ENCODE results near the gene PIEZO2.

PIEZO2 gene

GRCh38 chr18:10775026-10775425 lies 374.3 kb downstream of the PIEZO2 start:
- DNase-seq, result no peak

- peak; percentile 53 for DNase-seq
Measured at GRCh38 chr18:10771053-10771709, 378.2 kb downstream of the PIEZO2 start.

GRCh38 chr18:10770264-10770663 lies 379.1 kb downstream of the PIEZO2 start:
- DNase-seq, result no peak

GRCh38 chr18:10768221-10768620 lies 381.1 kb downstream of the PIEZO2 start:
- no peak for DNase-seq

- no peak for DNase-seq
Measured at GRCh38 chr18:10767658-10768057, 381.7 kb downstream of the PIEZO2 start.

GRCh38 chr18:10760986-10761385 lies 388.4 kb downstream of the PIEZO2 start:
- DNase-seq, result no peak

GRCh38 chr18:10759241-10759640 lies 390.1 kb downstream of the PIEZO2 start:
- no peak for DNase-seq

GRCh38 chr18:10757946-10758345 lies 391.4 kb downstream of the PIEZO2 start:
- DNase-seq, result no peak

- DNase-seq, result no peak
Measured at GRCh38 chr18:10757349-10757748, 392.0 kb downstream of the PIEZO2 start.

- no peak for DNase-seq
Measured at GRCh38 chr18:10755855-10756254, 393.5 kb downstream of the PIEZO2 start.

GRCh38 chr18:10754128-10754527 lies 395.2 kb downstream of the PIEZO2 start:
- no peak for DNase-seq

- peak; percentile 47 for DNase-seq
Measured at GRCh38 chr18:10752382-10752781, 397.0 kb downstream of the PIEZO2 start.

- DNase-seq, result no peak
Measured at GRCh38 chr18:10751653-10752052, 397.7 kb downstream of the PIEZO2 start.

- no peak for DNase-seq
Measured at GRCh38 chr18:10750191-10751035, 399.0 kb downstream of the PIEZO2 start.

GRCh38 chr18:10748641-10749040 lies 400.7 kb downstream of the PIEZO2 start:
- peak; percentile 39 for DNase-seq

- DNase-seq, result no peak
Measured at GRCh38 chr18:10745971-10746370, 403.4 kb downstream of the PIEZO2 start.

GRCh38 chr18:10745219-10745618 lies 404.1 kb downstream of the PIEZO2 start:
- no peak for DNase-seq

- no peak for DNase-seq
Measured at GRCh38 chr18:10743766-10744165, 405.6 kb downstream of the PIEZO2 start.

- peak; percentile 60 for DNase-seq
Measured at GRCh38 chr18:10739152-10739551, 410.2 kb downstream of the PIEZO2 start.

GRCh38 chr18:10736984-10737383 lies 412.4 kb downstream of the PIEZO2 start:
- DNase-seq, result no peak

- DNase-seq, result no peak
Measured at GRCh38 chr18:10732990-10733389, 416.4 kb downstream of the PIEZO2 start.

- DNase-seq, result peak; percentile 39
Measured at GRCh38 chr18:10727477-10727876, 421.9 kb downstream of the PIEZO2 start.

- DNase-seq, result no peak
Measured at GRCh38 chr18:10726198-10727068, 422.9 kb downstream of the PIEZO2 start.
